Stimulated activated CD4-positive, alpha-beta T cell treated with anti-CD3 and anti-CD28 coated beads, TNF-alpha, amount 100 ng/mL, for 24 hours (primary cell): Measurements from ENCODE around the gene ARF4.
A peak's percentile ranks its signal among the peaks of the same experiment; 100 is the strongest.

ENCODE experiments used
- DNase-seq, 3 experiments: peaks; one replicate each; pipeline ENCODE4 v3.0.0-alpha.2; 2020; ENCODE audit warnings: low read depth in 3 of 3

ARF4 gene

GRCh38 chr3:57577801-57578200 is 19.3 kb downstream of the ARF4 start:
- no peak for DNase-seq

- DNase-seq: no peak
These were observed 21.0 kb downstream of the ARF4 start for GRCh38 chr3:57575966-57576626.

GRCh38 chr3:57572096-57572495 is 25.0 kb downstream of the ARF4 start:
- no peak for DNase-seq

GRCh38 chr3:57570878-57571277 is 26.3 kb downstream of the ARF4 start:
- DNase-seq: no peak

GRCh38 chr3:57569859-57570450 is 27.2 kb downstream of the ARF4 start:
- no peak for DNase-seq

- no peak for DNase-seq
These were observed 37.6 kb downstream of the ARF4 start for GRCh38 chr3:57559526-57559925.

- peak in 1 of 3 experiments; percentile 33 for DNase-seq
These were observed 40.0 kb downstream of the ARF4 start for GRCh38 chr3:57557085-57557537.

- peak in 1 of 3 experiments; percentile 22 for DNase-seq
These were observed 40.6 kb downstream of the ARF4 start for GRCh38 chr3:57556459-57557084.

- peak; percentile 62 to 80 (median 72) for DNase-seq
These were observed 41.2 kb downstream of the ARF4 start, which contains the start of gene PDE12 for GRCh38 chr3:57555738-57556458. PDE12 (plus strand) TSS chr3:57556274; CDS start chr3:57556380, 106 bp downstream.

GRCh38 chr3:57555306-57555705 is 41.8 kb downstream of the ARF4 start:
- DNase-seq: no peak

GRCh38 chr3:57546616-57547015 is 50.5 kb downstream of the ARF4 start:
- DNase-seq: no peak

GRCh38 chr3:57545636-57546268 is 51.4 kb downstream of the ARF4 start:
- no peak for DNase-seq

GRCh38 chr3:57544181-57545125 is 52.7 kb downstream of the ARF4 start, which contains the start of gene DNAH12:
DNAH12 (minus strand) TSS chr3:57544344; CDS start chr3:57542870, 1,474 bp downstream.
- no peak for DNase-seq

- DNase-seq: no peak
These were observed 58.7 kb downstream of the ARF4 start for GRCh38 chr3:57538465-57538864.

GRCh38 chr3:57530071-57530608 is 67.0 kb downstream of the ARF4 start:
- no peak for DNase-seq
